ENCODE data around the gene SNX9.

DNA sequence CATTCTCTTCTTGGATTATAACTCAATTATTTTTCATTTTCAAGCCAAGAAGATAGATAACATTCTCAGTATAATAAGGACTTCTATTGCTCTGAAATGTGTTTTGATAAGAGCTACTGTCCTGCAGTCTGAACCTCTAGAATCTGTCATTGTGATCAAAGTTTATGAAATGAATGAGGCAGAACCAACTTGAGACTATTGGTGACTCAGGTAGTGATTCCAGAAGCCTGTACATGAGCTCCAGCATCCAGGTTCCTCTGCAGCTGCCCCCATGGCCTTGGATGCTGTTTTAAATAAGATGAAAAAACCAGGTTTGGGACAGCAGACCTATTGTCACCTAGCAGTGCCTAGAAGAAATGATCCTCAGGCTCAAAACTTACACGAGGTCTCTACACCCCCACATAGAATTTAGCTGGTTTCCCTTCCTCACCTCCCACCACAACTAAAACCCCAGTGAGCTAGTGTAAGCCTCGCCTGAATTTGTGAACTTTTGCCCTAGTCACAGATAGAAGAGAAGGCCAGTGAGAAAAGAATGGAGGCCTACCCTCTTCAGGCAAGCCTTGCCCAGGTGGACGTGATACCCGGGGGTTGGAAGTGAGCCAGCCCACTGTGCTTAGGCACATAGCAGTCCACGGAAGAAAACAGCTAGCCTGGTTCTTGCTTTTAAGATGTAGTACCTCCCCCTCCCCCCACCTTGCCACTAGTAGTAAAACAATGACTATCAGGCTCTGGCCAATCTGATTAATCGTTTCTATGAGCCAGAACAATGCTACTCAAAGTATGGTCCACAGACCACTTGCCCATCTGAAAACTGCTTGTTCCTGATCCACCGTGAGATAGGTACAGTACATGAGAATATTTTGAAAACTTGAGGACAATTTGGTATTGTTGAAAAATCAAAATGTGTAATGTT lies 85.6 kb downstream of the SNX9 start:
- TF ChIP-seq, protein P1, sequence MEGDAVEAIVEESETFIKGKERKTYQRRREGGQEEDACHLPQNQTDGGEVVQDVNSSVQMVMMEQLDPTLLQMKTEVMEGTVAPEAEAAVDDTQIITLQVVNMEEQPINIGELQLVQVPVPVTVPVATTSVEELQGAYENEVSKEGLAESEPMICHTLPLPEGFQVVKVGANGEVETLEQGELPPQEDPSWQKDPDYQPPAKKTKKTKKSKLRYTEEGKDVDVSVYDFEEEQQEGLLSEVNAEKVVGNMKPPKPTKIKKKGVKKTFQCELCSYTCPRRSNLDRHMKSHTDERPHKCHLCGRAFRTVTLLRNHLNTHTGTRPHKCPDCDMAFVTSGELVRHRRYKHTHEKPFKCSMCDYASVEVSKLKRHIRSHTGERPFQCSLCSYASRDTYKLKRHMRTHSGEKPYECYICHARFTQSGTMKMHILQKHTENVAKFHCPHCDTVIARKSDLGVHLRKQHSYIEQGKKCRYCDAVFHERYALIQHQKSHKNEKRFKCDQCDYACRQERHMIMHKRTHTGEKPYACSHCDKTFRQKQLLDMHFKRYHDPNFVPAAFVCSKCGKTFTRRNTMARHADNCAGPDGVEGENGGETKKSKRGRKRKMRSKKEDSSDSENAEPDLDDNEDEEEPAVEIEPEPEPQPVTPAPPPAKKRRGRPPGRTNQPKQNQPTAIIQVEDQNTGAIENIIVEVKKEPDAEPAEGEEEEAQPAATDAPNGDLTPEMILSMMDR (IDR thresholded peaks at IDR 0.05), result no peak
- no peak for TF ChIP-seq POLR2A (IDR thresholded peaks at IDR 0.05)

Measured in body of pancreas (tissue), 4 donors.